ES-I3 (cell line): Measurements from ENCODE around the gene ARHGEF11.
A peak's percentile ranks its signal among the peaks of the same experiment; 100 is the strongest.

Experiments
- H3K36me3 ChIP-seq: 2 replicates; pipeline ENCODE4 v1.6.1; 2013; ENCODE audit warnings: mild to moderate bottlenecking, low read length, control low read depth, moderate library complexity; ENCODE audit not compliant: insufficient read depth
- H3K4me1 ChIP-seq: 2 replicates; pipeline ENCODE4 v1.6.1; 2013; ENCODE audit warnings: mild to moderate bottlenecking, control low read depth, low read length; ENCODE audit not compliant: insufficient read depth
- H3K9ac ChIP-seq: 2 replicates; pipeline ENCODE4 v1.6.1; 2013; ENCODE audit warnings: low read depth, mild to moderate bottlenecking, low read length, moderate library complexity
- H3K9me3 ChIP-seq: 2 replicates; pipeline ENCODE4 v1.6.1; 2013; ENCODE audit warnings: mild to moderate bottlenecking, low read length, moderate library complexity; ENCODE audit not compliant: control insufficient read depth, insufficient read depth

Gene ARHGEF11

GRCh38 chr1:157045250-157046218 is at the start of gene ARHGEF11:
Gene ARHGEF11, minus strand, starts transcription at chr1:157045742. Its CDS starts 1,412 bp downstream, at chr1:157044330.
- Histone ChIP-seq H3K9me3 (no peaks in the 10 kb centered on the region), H3K9ac (peak within 1 kb of the TSS; percentile 87), H3K36me3 (no peaks in the 10 kb centered on the region), H3K4me1 (peaks cover 8% of the 10 kb centered on the region)

DNA sequence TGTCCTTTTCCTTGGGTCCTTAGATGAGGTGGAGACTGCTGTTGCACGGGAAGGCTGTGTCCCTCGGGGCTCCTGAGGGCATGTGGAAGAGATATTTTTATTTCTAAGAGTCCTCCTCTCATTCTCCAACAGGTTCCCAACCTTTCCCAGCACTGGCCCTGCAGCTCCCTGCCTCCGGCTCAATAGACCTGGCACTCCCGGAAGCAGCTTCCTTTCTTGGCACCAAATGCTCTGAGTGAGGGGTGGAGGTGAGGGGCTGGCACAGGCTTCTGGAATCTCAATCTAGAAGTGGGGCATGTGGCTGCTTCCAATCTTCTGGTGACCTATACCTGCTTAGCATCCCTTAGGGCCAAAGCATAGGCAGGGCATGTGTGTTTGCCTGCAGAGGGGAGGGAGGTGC is 49.5 kb upstream of the ARHGEF11 start:
- H3K9ac ChIP-seq, result no peak overlapping the region

DNA sequence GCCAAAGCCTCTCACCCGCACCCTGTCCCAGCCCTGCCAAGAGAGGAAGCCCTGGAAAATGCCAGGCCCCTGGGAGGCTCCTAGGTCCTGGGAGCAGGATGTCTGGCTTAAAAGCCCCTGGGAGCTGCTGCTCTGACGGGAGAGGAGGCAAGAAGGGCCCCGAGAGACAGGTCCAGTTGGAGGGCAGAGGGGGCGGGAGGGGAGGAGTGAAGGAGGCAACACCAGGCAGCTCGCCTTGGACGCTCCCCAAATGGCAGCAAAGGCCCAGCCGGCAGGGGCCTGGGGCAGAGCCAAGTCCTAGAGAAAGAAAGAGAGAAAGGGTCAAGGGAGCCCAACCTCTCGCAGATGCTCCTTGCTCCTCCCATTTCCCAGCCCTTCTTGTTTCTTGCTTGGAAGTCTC is 47.3 kb upstream of the ARHGEF11 start:
- Histone ChIP-seq H3K9ac (no peak overlapping the region), H3K9me3 (no peaks in the 10 kb centered on the region), H3K36me3 (no peaks in the 10 kb centered on the region), H3K4me1 (peaks cover 10% of the 10 kb centered on the region; the same call in 1 of the 2 replicates)

More for the DNA sequence above, 49.5 kb upstream of the ARHGEF11 start:
- Histone ChIP-seq H3K4me1 (peaks cover 10% of the 10 kb centered on the region; the same call in 1 of the 2 replicates), H3K9me3 (no peaks in the 10 kb centered on the region), H3K36me3 (no peaks in the 10 kb centered on the region)

- Histone ChIP-seq H3K9me3 (no peaks in the 10 kb centered on the region), H3K9ac (no peak overlapping the region), H3K4me1 (peaks cover 10% of the 10 kb centered on the region), H3K36me3 (no peaks in the 10 kb centered on the region)
These were observed 46.2 kb upstream of the ARHGEF11 start for GRCh38 chr1:157091668-157092273.

- Histone ChIP-seq H3K36me3 (no peaks in the 10 kb centered on the region), H3K9ac (no peak overlapping the region), H3K4me1 (peaks cover 10% of the 10 kb centered on the region), H3K9me3 (no peaks in the 10 kb centered on the region)
These were observed 45.6 kb upstream of the ARHGEF11 start for GRCh38 chr1:157091186-157091585.

DNA sequence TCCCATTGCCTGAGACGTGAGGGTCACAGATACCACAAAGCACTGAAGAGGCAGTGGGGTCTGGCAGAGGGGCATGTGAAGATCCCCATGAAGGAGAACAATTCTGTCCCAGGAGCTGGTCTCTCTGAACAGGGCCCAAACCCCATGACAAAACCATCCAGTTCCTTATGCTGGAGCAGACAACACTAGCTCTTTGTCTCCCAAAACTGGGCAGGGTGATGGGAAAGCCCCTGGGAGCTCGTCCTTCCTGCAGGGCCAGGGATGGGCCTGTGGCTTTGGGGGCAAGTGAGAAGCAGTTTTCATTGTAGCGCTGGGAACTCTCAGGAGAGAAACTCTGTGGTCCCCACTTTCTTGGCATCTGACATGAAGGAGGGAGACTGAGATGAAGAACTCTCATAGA is 45.2 kb upstream of the ARHGEF11 start:
- H3K36me3 ChIP-seq, result no peaks in the 10 kb centered on the region
- H3K9ac ChIP-seq, result no peak overlapping the region
- peaks cover 10% of the 10 kb centered on the region for H3K4me1 ChIP-seq
- no peaks in the 10 kb centered on the region for H3K9me3 ChIP-seq

DNA sequence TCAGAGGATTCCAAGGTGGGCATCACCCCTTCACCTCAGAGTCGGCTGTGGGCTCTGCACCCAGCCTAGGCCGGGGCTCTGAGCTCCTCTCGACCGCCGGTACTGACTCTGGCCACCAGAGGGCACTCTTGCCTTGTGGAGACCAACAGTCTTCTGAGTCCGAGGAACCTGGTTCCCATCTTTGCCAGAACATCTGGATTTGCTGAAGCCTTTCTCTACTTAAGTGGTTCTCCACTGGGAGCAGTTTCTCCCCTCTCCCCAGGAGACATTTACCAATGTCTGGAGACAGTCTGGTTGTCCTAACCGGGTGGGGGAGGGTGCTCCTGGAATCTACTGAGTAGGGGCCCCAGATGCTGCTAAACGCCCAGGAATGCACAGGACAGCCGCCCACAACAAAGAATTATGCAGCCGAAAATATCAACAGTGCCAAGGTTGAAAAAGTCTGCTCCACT is 44.7 kb upstream of the ARHGEF11 start:
- Histone ChIP-seq H3K9me3 (no peaks in the 10 kb centered on the region), H3K4me1 (peaks cover 10% of the 10 kb centered on the region), H3K9ac (no peak overlapping the region), H3K36me3 (no peaks in the 10 kb centered on the region)

- Histone ChIP-seq H3K9me3 (no peaks in the 10 kb centered on the region), H3K9ac (no peak overlapping the region), H3K4me1 (peaks cover 10% of the 10 kb centered on the region), H3K36me3 (no peaks in the 10 kb centered on the region)
These were observed 44.2 kb upstream of the ARHGEF11 start for GRCh38 chr1:157089789-157090188.

DNA sequence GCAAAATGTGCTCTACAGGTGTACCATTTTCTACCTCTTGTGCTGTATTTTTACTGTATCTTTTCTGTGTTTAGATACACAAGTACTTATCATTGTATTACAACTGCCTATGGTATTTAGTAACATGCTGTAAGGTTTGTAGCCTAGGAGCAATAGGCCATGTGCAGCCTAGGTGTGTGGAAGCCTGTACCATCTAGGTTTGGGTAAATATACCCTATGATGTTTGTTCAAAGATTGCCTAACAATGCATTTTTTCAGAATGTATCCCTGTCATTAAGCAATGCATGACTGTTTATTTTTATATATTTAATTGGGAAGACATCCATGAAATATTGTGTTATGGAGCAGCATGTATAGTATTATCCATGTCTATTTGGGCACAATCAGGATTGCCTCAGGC is 43.1 kb upstream of the ARHGEF11 start:
- no peaks in the 10 kb centered on the region for H3K9me3 ChIP-seq
- H3K4me1 ChIP-seq, result peaks cover 5% of the 10 kb centered on the region
- no peak overlapping the region for H3K9ac ChIP-seq
- no peaks in the 10 kb centered on the region for H3K36me3 ChIP-seq

GRCh38 chr1:157087030-157087429 is 41.5 kb upstream of the ARHGEF11 start:
- Histone ChIP-seq H3K36me3 (no peaks in the 10 kb centered on the region), H3K9me3 (no peaks in the 10 kb centered on the region), H3K9ac (no peak overlapping the region), H3K4me1 (peaks cover 5% of the 10 kb centered on the region)

DNA sequence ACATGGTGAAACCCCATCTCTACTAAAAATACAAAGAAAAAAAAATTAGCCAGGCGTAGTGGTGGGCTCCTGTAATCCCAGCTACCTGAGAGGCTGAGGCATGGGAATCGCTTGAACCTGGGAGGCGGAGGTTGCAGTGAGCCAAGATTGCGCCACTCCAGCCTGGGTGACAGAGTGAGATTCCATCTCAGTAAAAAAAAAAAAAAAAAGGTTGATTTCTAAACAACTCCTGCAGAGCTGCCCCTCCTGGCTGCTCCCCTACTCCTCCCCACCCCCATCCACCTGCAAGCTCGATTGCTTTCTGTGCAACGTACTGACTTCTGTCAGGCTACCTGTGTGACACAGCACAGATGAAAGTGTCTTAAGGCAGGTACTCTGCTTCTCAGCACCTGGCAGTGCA is 40.8 kb upstream of the ARHGEF11 start:
- Histone ChIP-seq H3K9ac (no peak overlapping the region), H3K4me1 (peaks cover 11% of the 10 kb centered on the region), H3K36me3 (no peaks in the 10 kb centered on the region), H3K9me3 (no peaks in the 10 kb centered on the region)

GRCh38 chr1:157085421-157085820 is 39.9 kb upstream of the ARHGEF11 start:
- H3K9ac ChIP-seq, result no peak overlapping the region
- H3K36me3 ChIP-seq, result no peaks in the 10 kb centered on the region
- peaks cover 8% of the 10 kb centered on the region for H3K4me1 ChIP-seq
- H3K9me3 ChIP-seq, result no peaks in the 10 kb centered on the region

GRCh38 chr1:157084720-157085119 is 39.2 kb upstream of the ARHGEF11 start:
- no peaks in the 10 kb centered on the region for H3K36me3 ChIP-seq
- H3K4me1 ChIP-seq, result peaks cover 6% of the 10 kb centered on the region
- no peak overlapping the region for H3K9ac ChIP-seq
- no peaks in the 10 kb centered on the region for H3K9me3 ChIP-seq

- Histone ChIP-seq H3K9me3 (no peaks in the 10 kb centered on the region), H3K36me3 (no peaks in the 10 kb centered on the region), H3K9ac (no peak overlapping the region), H3K4me1 (peaks cover 6% of the 10 kb centered on the region)
These were observed 36.2 kb upstream of the ARHGEF11 start for GRCh38 chr1:157081707-157082106.

GRCh38 chr1:157080714-157081113 is 35.2 kb upstream of the ARHGEF11 start:
- no peaks in the 10 kb centered on the region for H3K36me3 ChIP-seq
- H3K9me3 ChIP-seq, result no peaks in the 10 kb centered on the region
- H3K9ac ChIP-seq, result no peak overlapping the region
- H3K4me1 ChIP-seq, result peaks cover 6% of the 10 kb centered on the region
